ENCODE measurements around the gene PXK.

Gene PXK

DNA sequence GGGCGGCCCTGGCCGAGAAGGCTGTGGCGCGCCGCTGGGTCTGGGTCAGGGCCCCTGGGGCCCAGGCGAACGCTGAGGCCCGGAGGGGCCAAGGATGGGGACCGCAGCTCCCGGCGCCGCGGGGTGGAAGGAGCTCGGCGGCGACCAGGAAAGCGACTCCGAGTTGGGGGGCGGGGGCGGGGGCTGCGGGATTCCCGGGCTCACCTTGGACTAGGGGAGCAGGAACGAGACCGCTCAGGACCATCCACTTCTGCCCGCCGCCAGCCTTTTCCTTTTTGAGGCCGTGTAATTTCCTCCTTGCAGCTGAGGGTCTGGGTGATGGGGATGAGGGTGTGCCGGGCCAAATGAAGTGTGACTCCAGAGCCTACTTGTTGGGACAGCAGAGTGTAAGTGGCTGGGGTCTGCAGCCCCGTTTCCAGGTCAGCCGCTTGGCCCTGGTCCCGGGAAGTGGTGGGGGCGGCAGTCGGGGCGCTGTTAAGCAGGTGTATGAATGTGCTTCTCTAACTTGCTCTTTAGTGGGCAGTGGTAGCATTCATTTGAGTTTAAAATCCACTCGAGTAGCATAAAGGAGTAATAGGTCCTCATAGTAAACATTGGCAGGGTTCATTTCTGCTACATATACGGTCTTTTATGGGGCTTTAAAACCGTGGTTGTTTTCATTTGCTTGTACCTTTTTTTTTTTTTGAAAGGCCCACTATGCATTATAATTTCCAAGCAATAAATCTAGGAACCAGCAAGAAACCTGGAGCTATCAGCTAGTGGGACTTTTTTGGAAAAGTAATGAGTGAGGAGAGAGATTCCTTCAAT, 717 bp downstream of the PXK start (continued):
- TF ChIP-seq ZNF16 (tag by site-specific recombination; IDR thresholded peaks at IDR 0.05; ENCODE audit: low read depth) (no peak), ZNF140 (tag by site-specific recombination; IDR thresholded peaks at IDR 0.05) (no peak), ZNF138 (tag by site-specific recombination; IDR thresholded peaks at IDR 0.05; ENCODE audit: borderline replicate concordance) (no peak), ZIC2 (tag by site-specific recombination; IDR thresholded peaks at IDR 0.05) (peak; percentile 31; the same call in 1 of the 2 replicates), ZNF600 (tag by site-specific recombination; IDR thresholded peaks at IDR 0.05) (0 out of 2 replicates have a peak, but pooled peaks have one; percentile 9), ZNF558 (tag by site-specific recombination; IDR thresholded peaks at IDR 0.05) (no peak), ZNF398 (tag by site-specific recombination; IDR thresholded peaks at IDR 0.05) (no peak), SP3 (tag by site-specific recombination; IDR thresholded peaks at IDR 0.05) (no peak), ZNF169 (tag by site-specific recombination; IDR thresholded peaks at IDR 0.05) (no peak), ZNF132 (tag by site-specific recombination; IDR thresholded peaks at IDR 0.05; ENCODE audit: borderline replicate concordance) (no peak)
- TF ChIP-seq, protein P1, sequence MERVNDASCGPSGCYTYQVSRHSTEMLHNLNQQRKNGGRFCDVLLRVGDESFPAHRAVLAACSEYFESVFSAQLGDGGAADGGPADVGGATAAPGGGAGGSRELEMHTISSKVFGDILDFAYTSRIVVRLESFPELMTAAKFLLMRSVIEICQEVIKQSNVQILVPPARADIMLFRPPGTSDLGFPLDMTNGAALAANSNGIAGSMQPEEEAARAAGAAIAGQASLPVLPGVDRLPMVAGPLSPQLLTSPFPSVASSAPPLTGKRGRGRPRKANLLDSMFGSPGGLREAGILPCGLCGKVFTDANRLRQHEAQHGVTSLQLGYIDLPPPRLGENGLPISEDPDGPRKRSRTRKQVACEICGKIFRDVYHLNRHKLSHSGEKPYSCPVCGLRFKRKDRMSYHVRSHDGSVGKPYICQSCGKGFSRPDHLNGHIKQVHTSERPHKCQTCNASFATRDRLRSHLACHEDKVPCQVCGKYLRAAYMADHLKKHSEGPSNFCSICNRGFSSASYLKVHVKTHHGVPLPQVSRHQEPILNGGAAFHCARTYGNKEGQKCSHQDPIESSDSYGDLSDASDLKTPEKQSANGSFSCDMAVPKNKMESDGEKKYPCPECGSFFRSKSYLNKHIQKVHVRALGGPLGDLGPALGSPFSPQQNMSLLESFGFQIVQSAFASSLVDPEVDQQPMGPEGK (tag by site-specific recombination; IDR thresholded peaks at IDR 0.05), result peak; percentile 49

- POLR2A ChIA-PET, result no interaction called here
- TF ChIP-seq ZNF335 (tag by site-specific recombination; conservative IDR thresholded peaks at IDR 0.05) (no peak), ZNF416 (tag by site-specific recombination; IDR thresholded peaks at IDR 0.05) (no peak), PRDM2 (tag by site-specific recombination; IDR thresholded peaks at IDR 0.05; ENCODE audit: borderline replicate concordance) (no peak), ZFP41 (tag by site-specific recombination; IDR thresholded peaks at IDR 0.05; ENCODE audit: borderline replicate concordance) (no peak), SCRT1 (tag by site-specific recombination; IDR thresholded peaks at IDR 0.05; ENCODE audit: borderline replicate concordance) (no peak), ZNF19 (tag by site-specific recombination; IDR thresholded peaks at IDR 0.05; ENCODE audit: low read depth) (no peak), ZNF548 (tag by site-specific recombination; IDR thresholded peaks at IDR 0.05) (no peak), HOXA7 (CRISPR knock-in tag; IDR thresholded peaks at IDR 0.05; ENCODE audit: borderline replicate concordance) (no peak), GFI1B (tag by site-specific recombination; IDR thresholded peaks at IDR 0.05) (no peak), ZNF624 (tag by site-specific recombination; IDR thresholded peaks at IDR 0.05) (no peak), OVOL3 (tag by site-specific recombination; IDR thresholded peaks at IDR 0.05) (no peak), ZNF777 (tag by site-specific recombination; IDR thresholded peaks at IDR 0.05; ENCODE audit: borderline replicate concordance) (no peak), IKZF3 (tag by site-specific recombination; IDR thresholded peaks at IDR 0.05) (no peak), ZNF473 (tag by site-specific recombination; IDR thresholded peaks at IDR 0.05) (no peak), ZBTB17 (tag by site-specific recombination; IDR thresholded peaks at IDR 0.05) (no peak)
- TF ChIP-seq, protein P2, sequence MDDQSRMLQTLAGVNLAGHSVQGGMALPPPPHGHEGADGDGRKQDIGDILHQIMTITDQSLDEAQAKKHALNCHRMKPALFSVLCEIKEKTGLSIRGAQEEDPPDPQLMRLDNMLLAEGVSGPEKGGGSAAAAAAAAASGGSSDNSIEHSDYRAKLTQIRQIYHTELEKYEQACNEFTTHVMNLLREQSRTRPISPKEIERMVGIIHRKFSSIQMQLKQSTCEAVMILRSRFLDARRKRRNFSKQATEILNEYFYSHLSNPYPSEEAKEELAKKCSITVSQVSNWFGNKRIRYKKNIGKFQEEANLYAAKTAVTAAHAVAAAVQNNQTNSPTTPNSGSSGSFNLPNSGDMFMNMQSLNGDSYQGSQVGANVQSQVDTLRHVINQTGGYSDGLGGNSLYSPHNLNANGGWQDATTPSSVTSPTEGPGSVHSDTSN (CRISPR knock-in tag; IDR thresholded peaks at IDR 0.05), result no peak
- Histone ChIP-seq H3K36me3 (ENCODE audit: control insufficient read depth in 2 of 2, insufficient read depth in 1 of 2, low read length in 2 of 2) (no peaks in the 10 kb centered on the region), H3K4me1 (ENCODE audit: control insufficient read depth, insufficient read depth, low read length) (no peaks in the 10 kb centered on the region; the same call in 1 of the 2 replicates), H3K27ac (ENCODE audit: extremely low read depth, low read depth, low read length) (no peak overlapping the region), H3K9me3 (ENCODE audit: control insufficient read depth, insufficient read depth, low read depth, low read length) (no peaks in the 10 kb centered on the region), H3K4me3 (ENCODE audit: low read depth, low read length) (peak overlapping the region; percentile 81)
- CTCF ChIA-PET, result interaction anchor here (0.6 to 1.1 kb wide), 3 partner anchors 30 to 293 kb away, joined by 3 to 6 read pairs (median 4); no protein-coding TSS in a partner anchor
Measured at GRCh38 chr3:58334013-58334321, 1.3 kb downstream of the PXK start.

All from HEK293 (cell line).